ENCODE measurements around the gene CRB3.

DNA sequence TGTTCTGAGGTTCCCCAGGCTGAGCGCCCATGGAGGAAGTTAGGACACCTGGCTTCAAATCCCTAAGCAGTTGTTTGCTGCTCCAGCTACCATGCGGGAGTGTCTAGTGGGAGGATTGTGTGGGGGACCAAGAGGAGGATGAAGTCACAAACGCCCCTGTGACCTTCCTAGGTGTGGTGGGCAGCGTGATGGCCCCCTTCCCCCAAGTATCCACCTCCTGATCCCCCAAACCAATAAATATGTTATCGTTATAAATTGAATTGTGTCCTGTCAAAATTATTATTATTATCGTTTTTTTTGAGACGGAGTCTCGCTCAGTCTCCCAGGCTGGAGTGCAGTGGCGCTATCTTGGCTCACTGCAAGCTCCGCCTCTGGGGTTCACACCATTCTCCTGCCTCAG, 30.4 kb upstream of the CRB3 start, which contains the start of gene SLC25A41:
- TF ChIP-seq, protein P1, sequence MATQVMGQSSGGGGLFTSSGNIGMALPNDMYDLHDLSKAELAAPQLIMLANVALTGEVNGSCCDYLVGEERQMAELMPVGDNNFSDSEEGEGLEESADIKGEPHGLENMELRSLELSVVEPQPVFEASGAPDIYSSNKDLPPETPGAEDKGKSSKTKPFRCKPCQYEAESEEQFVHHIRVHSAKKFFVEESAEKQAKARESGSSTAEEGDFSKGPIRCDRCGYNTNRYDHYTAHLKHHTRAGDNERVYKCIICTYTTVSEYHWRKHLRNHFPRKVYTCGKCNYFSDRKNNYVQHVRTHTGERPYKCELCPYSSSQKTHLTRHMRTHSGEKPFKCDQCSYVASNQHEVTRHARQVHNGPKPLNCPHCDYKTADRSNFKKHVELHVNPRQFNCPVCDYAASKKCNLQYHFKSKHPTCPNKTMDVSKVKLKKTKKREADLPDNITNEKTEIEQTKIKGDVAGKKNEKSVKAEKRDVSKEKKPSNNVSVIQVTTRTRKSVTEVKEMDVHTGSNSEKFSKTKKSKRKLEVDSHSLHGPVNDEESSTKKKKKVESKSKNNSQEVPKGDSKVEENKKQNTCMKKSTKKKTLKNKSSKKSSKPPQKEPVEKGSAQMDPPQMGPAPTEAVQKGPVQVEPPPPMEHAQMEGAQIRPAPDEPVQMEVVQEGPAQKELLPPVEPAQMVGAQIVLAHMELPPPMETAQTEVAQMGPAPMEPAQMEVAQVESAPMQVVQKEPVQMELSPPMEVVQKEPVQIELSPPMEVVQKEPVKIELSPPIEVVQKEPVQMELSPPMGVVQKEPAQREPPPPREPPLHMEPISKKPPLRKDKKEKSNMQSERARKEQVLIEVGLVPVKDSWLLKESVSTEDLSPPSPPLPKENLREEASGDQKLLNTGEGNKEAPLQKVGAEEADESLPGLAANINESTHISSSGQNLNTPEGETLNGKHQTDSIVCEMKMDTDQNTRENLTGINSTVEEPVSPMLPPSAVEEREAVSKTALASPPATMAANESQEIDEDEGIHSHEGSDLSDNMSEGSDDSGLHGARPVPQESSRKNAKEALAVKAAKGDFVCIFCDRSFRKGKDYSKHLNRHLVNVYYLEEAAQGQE (IDR thresholded peaks at IDR 0.05): no peak
- TF ChIP-seq, protein P2, sequence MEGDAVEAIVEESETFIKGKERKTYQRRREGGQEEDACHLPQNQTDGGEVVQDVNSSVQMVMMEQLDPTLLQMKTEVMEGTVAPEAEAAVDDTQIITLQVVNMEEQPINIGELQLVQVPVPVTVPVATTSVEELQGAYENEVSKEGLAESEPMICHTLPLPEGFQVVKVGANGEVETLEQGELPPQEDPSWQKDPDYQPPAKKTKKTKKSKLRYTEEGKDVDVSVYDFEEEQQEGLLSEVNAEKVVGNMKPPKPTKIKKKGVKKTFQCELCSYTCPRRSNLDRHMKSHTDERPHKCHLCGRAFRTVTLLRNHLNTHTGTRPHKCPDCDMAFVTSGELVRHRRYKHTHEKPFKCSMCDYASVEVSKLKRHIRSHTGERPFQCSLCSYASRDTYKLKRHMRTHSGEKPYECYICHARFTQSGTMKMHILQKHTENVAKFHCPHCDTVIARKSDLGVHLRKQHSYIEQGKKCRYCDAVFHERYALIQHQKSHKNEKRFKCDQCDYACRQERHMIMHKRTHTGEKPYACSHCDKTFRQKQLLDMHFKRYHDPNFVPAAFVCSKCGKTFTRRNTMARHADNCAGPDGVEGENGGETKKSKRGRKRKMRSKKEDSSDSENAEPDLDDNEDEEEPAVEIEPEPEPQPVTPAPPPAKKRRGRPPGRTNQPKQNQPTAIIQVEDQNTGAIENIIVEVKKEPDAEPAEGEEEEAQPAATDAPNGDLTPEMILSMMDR (IDR thresholded peaks at IDR 0.05; ENCODE audit: low read depth, low read length, missing input control): no peak
- TF ChIP-seq, protein P3, sequence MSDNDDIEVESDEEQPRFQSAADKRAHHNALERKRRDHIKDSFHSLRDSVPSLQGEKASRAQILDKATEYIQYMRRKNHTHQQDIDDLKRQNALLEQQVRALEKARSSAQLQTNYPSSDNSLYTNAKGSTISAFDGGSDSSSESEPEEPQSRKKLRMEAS (IDR thresholded peaks at IDR 0.05): no peak
- TF ChIP-seq RAD21 (IDR thresholded peaks at IDR 0.05) (no peak), TAF1 (conservative IDR thresholded peaks at IDR 0.05) (no peak), EGR1 (IDR thresholded peaks at IDR 0.05; ENCODE audit: low read depth in 2 of 2) (no peak), YY1 (IDR thresholded peaks at IDR 0.05) (no peak), JUND (IDR thresholded peaks at IDR 0.05) (no peak), SP1 (IDR thresholded peaks at IDR 0.05) (no peak), RXRA (IDR thresholded peaks at IDR 0.05) (no peak)

All from liver (tissue), 3 donors.